ENCODE measurements around the gene CAMTA2. TPM values are rescaled to one million over a fixed set of nuclear protein-coding genes. Genes with fewer than 3 reads are reported as not detected.

Gene CAMTA2
- total and polyA plus RNA-seq, 2 experiments from 2014 or later: 4.4 to 8.7 TPM

GRCh38 chr17:5034651-5035050, 47.2 kb upstream of the CAMTA2 start (continued):
- TF ChIP-seq REST (IDR thresholded peaks at IDR 0.05; ENCODE audit: unreplicated experiment): no peak
- no peak for TF ChIP-seq CTCF (conservative IDR thresholded peaks at IDR 0.05; ENCODE audit: low read depth in 2 of 2)
- no peak for TF ChIP-seq JUNB (IDR thresholded peaks at IDR 0.05; ENCODE audit: unreplicated experiment)
- TF ChIP-seq NANOG (IDR thresholded peaks at IDR 0.05; ENCODE audit: borderline replicate concordance): no peak
- no peak for TF ChIP-seq EZH2phosphoT487 (IDR thresholded peaks at IDR 0.05; ENCODE audit: unreplicated experiment)
- no peak for TF ChIP-seq ETS1 (IDR thresholded peaks at IDR 0.05)
- TF ChIP-seq ZNF331 (CRISPR knock-in tag; IDR thresholded peaks at IDR 0.05; ENCODE audit: low read depth): no peak

GRCh38 chr17:5034063-5034462, 46.6 kb upstream of the CAMTA2 start:
- no peaks in the 10 kb centered on the region; the same call in 1 of the 2 replicates for H3K4me1 ChIP-seq (ENCODE audit: insufficient read depth)
- no peaks in the 10 kb centered on the region for H3K79me2 ChIP-seq (replicated peaks; ENCODE audit: insufficient read depth)
- H3F3A ChIP-seq (replicated peaks; ENCODE audit: low read depth): 0 out of 2 replicates have a peak, but pooled peaks cover 5% of the 10 kb centered on the region
- TF ChIP-seq EZH2 (IDR thresholded peaks at IDR 0.05; ENCODE audit: low read depth, unreplicated experiment) (no peak), POLR2AphosphoS5 (IDR thresholded peaks at IDR 0.05; ENCODE audit: low read depth) (no peak), STAT1 (IDR thresholded peaks at IDR 0.05; ENCODE audit: unreplicated experiment) (no peak), CTCF (conservative IDR thresholded peaks at IDR 0.05; ENCODE audit: low read depth in 2 of 2) (no peak), REST (IDR thresholded peaks at IDR 0.05; ENCODE audit: unreplicated experiment) (no peak), JUNB (IDR thresholded peaks at IDR 0.05; ENCODE audit: unreplicated experiment) (no peak), CREB1 (CRISPR knock-in tag; IDR thresholded peaks at IDR 0.05; ENCODE audit: low read depth) (no peak), ETS1 (IDR thresholded peaks at IDR 0.05) (no peak), NANOG (IDR thresholded peaks at IDR 0.05; ENCODE audit: borderline replicate concordance) (no peak), EZH2phosphoT487 (IDR thresholded peaks at IDR 0.05; ENCODE audit: unreplicated experiment) (no peak), ZNF114 (CRISPR knock-in tag; IDR thresholded peaks at IDR 0.05) (no peak)

More at GRCh38 chr17:5034063-5034462, 46.6 kb upstream of the CAMTA2 start:
- Mint-ChIP-seq H3K4me3 (no peak overlapping the region), H3K36me3 (ENCODE audit: low read depth) (no peaks in the 10 kb centered on the region), H3K27me3 (ENCODE audit: insufficient read depth, low read depth, poor library complexity) (peaks cover 19% of the 10 kb centered on the region), H3K4me1 (peaks cover 3% of the 10 kb centered on the region), H3K27ac (no peak overlapping the region), H3K9me3 (no peaks in the 10 kb centered on the region; the same call in 2 of the 3 replicates)
- no peak overlapping the region for H3K4me3 ChIP-seq
- peaks cover 6% of the 10 kb centered on the region; the same call in 1 of the 2 replicates for H3K27me3 ChIP-seq (ENCODE audit: insufficient read depth)
- ATAC-seq (no peak), DNase-seq (ENCODE audit: low spot score) (no peak)
- no peak overlapping the region for H3K27ac ChIP-seq (ENCODE audit: low read depth)
- no peak overlapping the region for H2AFZ ChIP-seq
- H3K9me2 ChIP-seq (ENCODE audit: insufficient read depth): no peaks in the 10 kb centered on the region
- no peaks in the 10 kb centered on the region for H3K36me3 ChIP-seq (ENCODE audit: insufficient read depth)
- no peaks in the 10 kb centered on the region for H4K20me1 ChIP-seq (replicated peaks; ENCODE audit: insufficient read depth)
- H3K4me2 ChIP-seq: no peak overlapping the region

All from GM23338 (cell line).